GM19463 (cell line): ENCODE data around the gene MST1R.
A peak's percentile ranks its signal among the peaks of the same experiment; 100 is the strongest.
"Not testable (repeated sequence)": the region's sequence is repeated elsewhere in the genome, so short reads cannot be mapped to it uniquely, and the experiment has no call there.

ENCODE experiments used
- ATAC-seq: cut with Tn5 transposase; IDR thresholded peaks from one replicate; pipeline ENCODE4 v1.9.1; 2021; ENCODE audit warnings: mild to moderate bottlenecking, moderate library complexity; ENCODE audit not compliant: unreplicated experiment

MST1R gene

GRCh38 chr3:49903451-49904424, at the start of gene MST1R:
MST1R (minus strand) TSS chr3:49903873; CDS start chr3:49903609, 264 bp downstream.
- ATAC-seq, result peak; percentile 79

DNA sequence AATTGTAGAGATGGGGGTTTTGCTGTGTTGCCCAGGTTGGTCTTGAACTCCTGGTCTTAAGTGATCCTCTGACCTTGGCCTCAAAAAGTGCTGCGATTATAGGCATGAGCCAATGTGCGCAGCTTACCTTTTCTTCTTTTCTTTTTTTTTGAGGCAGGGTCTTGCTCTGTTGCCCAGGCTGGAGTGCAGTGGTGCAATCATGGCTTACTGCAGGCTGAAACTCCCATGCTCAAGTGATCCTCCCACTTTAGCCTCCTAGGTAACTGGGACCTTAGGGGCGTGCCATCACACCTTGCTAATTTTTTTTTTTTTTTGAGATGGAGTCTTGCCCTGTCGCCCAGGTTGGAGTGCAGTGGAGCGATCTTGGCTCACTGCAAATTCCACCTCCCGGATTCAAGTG, 49.3 kb upstream of the MST1R start:
- no peak for ATAC-seq

GRCh38 chr3:49942651-49943050, 39.0 kb upstream of the MST1R start:
- ATAC-seq, result no peak

- no peak for ATAC-seq
These were observed 37.1 kb upstream of the MST1R start for GRCh38 chr3:49940667-49941249.

GRCh38 chr3:49939858-49940666, 36.4 kb upstream of the MST1R start, which contains the start of gene RBM6:
RBM6 (plus strand) TSS chr3:49940150; CDS start chr3:49962642, 22,492 bp downstream.
- peak; percentile 91 for ATAC-seq

- no peak for ATAC-seq
These were observed 33.4 kb upstream of the MST1R start for GRCh38 chr3:49937090-49937489.

DNA sequence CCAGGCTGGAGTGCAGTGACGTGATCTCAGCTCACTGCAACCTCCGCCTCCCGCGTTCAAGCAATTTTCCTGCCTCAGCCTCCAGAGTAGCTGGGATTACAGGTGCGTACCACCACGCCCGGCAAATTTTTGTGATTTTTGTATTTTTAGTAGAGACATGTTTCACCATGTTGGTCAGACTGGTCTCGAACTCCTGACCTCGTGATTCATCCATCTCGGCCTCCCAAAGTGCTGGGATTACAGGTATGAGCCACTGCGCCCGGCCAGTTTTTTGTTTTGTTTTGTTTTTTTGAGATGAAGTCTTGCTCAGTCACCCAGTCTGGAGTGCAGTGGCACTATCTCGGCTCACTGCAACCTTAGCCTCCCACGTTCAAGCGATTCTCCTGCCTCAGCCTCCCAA, 28.6 kb upstream of the MST1R start:
- ATAC-seq, result not testable (repeated sequence)

- ATAC-seq, result no peak
These were observed 27.2 kb upstream of the MST1R start for GRCh38 chr3:49930922-49931321.

DNA sequence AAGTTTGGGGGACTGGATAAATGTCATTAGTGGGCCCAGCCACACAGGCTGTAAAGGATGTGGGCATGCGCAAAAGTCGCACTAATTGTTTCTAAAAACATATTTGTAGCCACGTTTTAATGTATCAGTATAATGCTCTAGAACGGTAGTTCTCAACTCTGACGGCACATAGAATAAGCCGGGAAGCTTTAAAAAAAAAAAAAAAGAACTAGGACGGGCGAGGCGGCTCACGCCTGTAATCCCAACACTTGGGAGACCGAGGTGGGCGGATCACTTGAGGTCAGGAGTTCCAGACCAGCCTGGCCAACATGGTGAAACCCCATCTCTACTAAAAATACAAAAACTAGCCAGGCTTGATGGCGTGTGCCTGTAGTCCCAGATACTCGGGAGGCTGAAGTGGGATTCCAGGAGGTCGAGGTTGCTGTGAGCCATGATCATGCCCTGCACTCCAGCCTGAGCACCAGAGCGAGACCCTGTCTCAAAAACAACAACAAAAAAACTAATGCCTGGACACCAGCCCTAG, 26.6 kb upstream of the MST1R start:
- ATAC-seq, result no peak

DNA sequence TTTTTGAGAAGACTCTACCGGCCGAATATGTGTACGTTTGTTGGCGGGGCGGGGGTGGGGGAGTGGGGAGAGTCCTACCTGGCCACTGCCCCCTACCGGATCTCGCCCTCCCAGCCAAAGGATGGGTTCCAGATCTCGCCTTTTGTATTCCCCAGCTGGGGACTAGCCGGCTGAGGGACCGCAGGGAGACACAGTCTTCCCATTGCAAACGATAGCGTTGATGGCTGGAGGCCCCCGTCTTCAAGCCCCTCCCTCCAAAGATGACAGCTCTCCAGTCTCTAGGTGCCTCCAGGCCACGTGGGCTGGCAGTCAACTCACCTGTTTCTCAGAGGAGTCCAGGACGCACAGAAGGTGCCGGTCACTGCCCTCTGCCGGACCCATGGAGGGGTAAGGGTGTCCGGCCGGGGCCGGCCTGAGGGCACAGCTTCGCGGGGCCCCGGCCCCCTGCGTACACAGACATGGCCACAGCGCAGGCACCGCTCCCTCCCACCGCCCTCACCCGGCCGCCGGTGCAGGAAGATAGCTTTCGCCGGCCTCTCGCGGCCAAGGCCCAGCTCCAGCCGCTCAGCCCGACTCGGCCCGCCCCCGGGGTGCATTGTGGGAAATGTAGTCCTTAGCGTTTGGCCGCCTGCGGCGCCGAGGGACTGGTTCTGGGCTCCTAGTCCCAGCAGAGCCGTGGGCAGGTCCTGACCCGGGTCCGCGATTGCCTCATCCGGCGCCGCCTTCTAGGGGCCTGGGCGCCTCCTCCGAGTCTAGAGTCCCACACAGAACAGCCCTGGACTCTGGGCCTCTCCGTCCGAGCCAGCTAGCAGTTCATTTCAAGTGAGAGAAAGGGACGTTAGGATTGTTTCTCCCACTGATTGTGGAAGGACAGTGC, 25.9 kb upstream of the MST1R start, which contains the start of gene MON1A:
MON1A (minus strand) TSS at position 521 of the 877 bp plus-strand sequence. CDS start 16,465 bp downstream, outside the sequence.
- ATAC-seq, result peak; percentile 92

- ATAC-seq, result no peak
These were observed 24.9 kb upstream of the MST1R start for GRCh38 chr3:49928481-49929017.

- ATAC-seq, result no peak
These were observed 24.1 kb upstream of the MST1R start for GRCh38 chr3:49927798-49928197.

DNA sequence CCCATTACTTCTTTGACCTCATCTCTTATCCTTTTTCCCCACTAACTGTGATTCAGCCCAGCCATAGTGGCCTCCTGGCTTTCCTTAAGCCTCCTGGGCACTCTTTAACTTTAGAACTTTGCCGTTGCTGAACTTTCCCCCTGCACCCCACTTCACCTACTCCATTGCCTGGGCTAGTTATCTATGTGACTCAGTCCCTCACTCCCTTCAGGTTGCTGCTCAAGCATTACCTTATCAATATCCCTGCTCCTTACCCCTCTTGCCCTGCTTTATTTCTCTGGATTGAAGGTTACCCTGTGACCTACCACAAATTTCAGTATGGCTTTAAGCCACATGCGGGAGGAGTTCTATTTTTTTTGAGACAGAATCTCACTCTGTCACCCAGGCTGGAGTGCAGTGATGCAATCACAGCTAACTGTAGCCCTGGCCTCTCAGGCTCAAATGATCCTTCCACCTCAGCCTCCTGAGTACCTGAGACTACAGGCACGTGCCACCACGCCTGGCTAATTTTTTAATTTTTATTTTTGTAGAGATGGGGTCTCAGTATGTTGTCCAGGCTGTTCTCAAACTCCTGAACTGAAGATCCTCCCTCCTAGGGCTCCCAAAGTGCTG, 22.6 kb upstream of the MST1R start:
- ATAC-seq, result no peak

DNA sequence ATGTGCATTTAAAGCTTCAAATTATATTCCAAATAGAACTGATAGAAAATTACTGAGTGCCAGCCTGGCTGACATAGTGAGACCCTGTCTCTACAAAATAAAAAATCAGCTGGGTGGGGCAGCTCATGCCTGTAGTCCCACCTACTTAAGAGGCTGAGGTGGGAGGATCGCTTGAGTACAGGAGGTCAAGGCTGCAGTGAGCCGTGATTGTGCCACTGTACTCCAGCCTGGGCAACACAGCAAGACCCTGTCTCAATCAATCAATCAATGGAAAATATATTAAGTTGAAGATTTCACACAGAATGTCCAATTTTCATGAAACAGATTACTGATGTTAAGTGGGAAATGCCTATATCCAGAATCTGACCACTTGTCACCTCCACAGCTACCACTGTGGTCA, 21.8 kb upstream of the MST1R start:
- ATAC-seq, result no peak

DNA sequence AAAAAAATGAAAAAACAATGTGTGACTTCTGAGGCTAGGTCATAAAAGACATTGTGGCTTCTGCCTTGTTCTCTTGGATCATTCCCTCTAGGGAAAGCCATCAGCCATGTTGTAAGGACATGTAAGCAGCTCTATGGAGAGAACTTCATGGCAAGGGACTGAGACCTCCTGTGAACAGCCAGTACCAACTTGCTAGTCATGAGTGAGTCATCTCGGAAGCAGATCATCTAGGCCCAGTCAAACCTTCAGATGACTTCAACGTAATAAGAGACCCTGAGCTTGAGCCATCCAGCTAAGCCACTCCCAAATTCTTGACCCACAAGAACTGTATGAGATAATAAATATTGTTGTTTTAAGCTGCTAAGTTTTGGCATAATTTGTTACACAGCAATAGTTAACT, 21.0 kb upstream of the MST1R start:
- ATAC-seq, result no peak

GRCh38 chr3:49917806-49918590, 14.3 kb upstream of the MST1R start:
- ATAC-seq, result not testable (repeated sequence)

GRCh38 chr3:49916686-49917085, 13.0 kb upstream of the MST1R start:
- ATAC-seq, result no peak

- ATAC-seq, result no peak
These were observed 11.2 kb upstream of the MST1R start for GRCh38 chr3:49914906-49915305.
